Vagina (tissue), 2 donors: ENCODE measurements around the gene DHX8. TPM values are rescaled to one million over a fixed set of nuclear protein-coding genes. Genes with fewer than 3 reads are reported as not detected.

Experiments used
- DNase-seq, 2 donors: peaks; one replicate each; pipeline ENCODE4 v3.0.0-alpha.2; 2017; ENCODE audit errors: extremely low spot score in 2 of 2
- H3K27ac ChIP-seq: fragments of 200-600 bp; sonication (generic); one replicate; pipeline ENCODE4 v1.5.1; 2019
- H3K27me3 ChIP-seq: fragments of 200-600 bp; sonication (generic); one replicate; pipeline ENCODE4 v1.5.1; 2019
- H3K36me3 ChIP-seq, 2 donors: fragments of 200-600 bp; sonication (generic); one replicate each; pipeline ENCODE4 v1.5.1; 2017 to 2019
- H3K4me1 ChIP-seq: fragments of 200-600 bp; sonication (generic); one replicate; pipeline ENCODE4 v1.5.1; 2019
- H3K4me3 ChIP-seq, 2 donors: fragments of 200-600 bp; sonication (generic); 1 replicate in 1 of 2; 2 replicates in 1 of 2; pipeline ENCODE4 v1.5.1; 2016 to 2019
- H3K9me3 ChIP-seq: fragments of 200-600 bp; sonication (generic); one replicate; pipeline ENCODE4 v1.5.1; 2019
- CTCF ChIP-seq, 3 experiments: fragments of 450-650 bp in 2 of 3; fragments of 200-600 bp in 1 of 3; sonication (generic) in 1 of 3; IDR thresholded peaks; one replicate each; pipeline ENCODE4 v1.5.1; 2017 to 2019; ENCODE audit warnings: antibody characterized with exemption in 3 of 3, mild to moderate bottlenecking in 2 of 3, moderate library complexity in 2 of 3
- POLR2A ChIP-seq, 2 donors: fragments of 450-650 bp; IDR thresholded peaks; one replicate each; pipeline ENCODE4 v1.6.1; 2017; ENCODE audit warnings: antibody characterized with exemption in 2 of 2, mild to moderate bottlenecking in 2 of 2, moderate library complexity in 2 of 2
- POLR2AphosphoS5 ChIP-seq, 2 donors: sonication (generic); formaldehyde crosslinking; IDR thresholded peaks; one replicate each; pipeline ENCODE4 v1.9.0; 2017; ENCODE audit warnings: antibody characterized with exemption in 2 of 2, mild to moderate bottlenecking in 2 of 2, low read depth in 1 of 2; ENCODE audit not compliant: insufficient read depth in 1 of 2
- intact Hi-C: fragments of 100-400 bp; cut with DNase I; formaldehyde crosslinking; loops from one replicate; pipeline ENCODE4 v1.15.1; 2023
- total RNA-seq: library from RNA; depleted of rRNA; stranded (reverse); fragments of >200 nt; gene quantifications from one replicate; pipeline ENCODE4 v1.2.3, GENCODE V29; 2016

The DHX8 gene
- total RNA-seq, 1 donor from 2014 or later: 32.7 TPM

GRCh38 chr17:43531082-43531378, 47.3 kb downstream of the DHX8 start:
- intact Hi-C loops: no loop called here
- Histone ChIP-seq H3K27ac (no peak overlapping the region), H3K27me3 (no peaks in the 10 kb centered on the region), H3K4me3 (no peak overlapping the region), H3K9me3 (no peaks in the 10 kb centered on the region), H3K4me1 (peaks cover 16% of the 10 kb centered on the region), H3K36me3 (peaks cover 0 to 4% of the 10 kb centered on the region in 2 donors)
- DNase-seq: no peak
- TF ChIP-seq CTCF (IDR thresholded peaks at IDR 0.05): no peak
- no peak for TF ChIP-seq POLR2A (IDR thresholded peaks at IDR 0.05)
- no peak for TF ChIP-seq POLR2AphosphoS5 (IDR thresholded peaks at IDR 0.05; ENCODE audit: insufficient read depth in 1 of 2, low read depth in 1 of 2)

GRCh38 chr17:43531955-43532354, 48.2 kb downstream of the DHX8 start:
- H3K36me3 ChIP-seq: peaks cover 0 to 4% of the 10 kb centered on the region in 2 donors
- peaks cover 23% of the 10 kb centered on the region for H3K4me1 ChIP-seq
- H3K9me3 ChIP-seq: no peaks in the 10 kb centered on the region
- no peak overlapping the region for H3K4me3 ChIP-seq
- H3K27me3 ChIP-seq: no peaks in the 10 kb centered on the region
- H3K27ac ChIP-seq: no peak overlapping the region
- DNase-seq: no peak
- intact Hi-C loops: no loop called here
- TF ChIP-seq CTCF (IDR thresholded peaks at IDR 0.05) (no peak), POLR2AphosphoS5 (IDR thresholded peaks at IDR 0.05; ENCODE audit: insufficient read depth in 1 of 2, low read depth in 1 of 2) (no peak), POLR2A (IDR thresholded peaks at IDR 0.05) (no peak)

- Histone ChIP-seq H3K9me3 (no peaks in the 10 kb centered on the region), H3K4me1 (peaks cover 23% of the 10 kb centered on the region), H3K36me3 (peaks cover 0 to 4% of the 10 kb centered on the region in 2 donors), H3K27ac (no peak overlapping the region), H3K27me3 (no peaks in the 10 kb centered on the region), H3K4me3 (no peak overlapping the region)
- intact Hi-C loops: no loop called here
- DNase-seq: no peak
- TF ChIP-seq POLR2AphosphoS5 (IDR thresholded peaks at IDR 0.05; ENCODE audit: insufficient read depth in 1 of 2, low read depth in 1 of 2) (no peak), CTCF (IDR thresholded peaks at IDR 0.05) (no peak), POLR2A (IDR thresholded peaks at IDR 0.05) (no peak)
Observed at GRCh38 chr17:43532581-43532980, 48.8 kb downstream of the DHX8 start.

GRCh38 chr17:43533699-43534098, 49.9 kb downstream of the DHX8 start:
- DNase-seq: no peak
- intact Hi-C loops: no loop called here

GRCh38 chr17:43534909-43535308, 51.1 kb downstream of the DHX8 start:
- H3K4me1 ChIP-seq: peaks cover 21% of the 10 kb centered on the region

More at GRCh38 chr17:43533699-43534098, 49.9 kb downstream of the DHX8 start:
- Histone ChIP-seq H3K27ac (no peak overlapping the region), H3K4me1 (peaks cover 23% of the 10 kb centered on the region), H3K4me3 (no peak overlapping the region), H3K9me3 (no peaks in the 10 kb centered on the region), H3K27me3 (no peaks in the 10 kb centered on the region), H3K36me3 (no peaks in the 10 kb centered on the region)
- TF ChIP-seq POLR2AphosphoS5 (IDR thresholded peaks at IDR 0.05; ENCODE audit: insufficient read depth in 1 of 2, low read depth in 1 of 2) (no peak), POLR2A (IDR thresholded peaks at IDR 0.05) (no peak), CTCF (IDR thresholded peaks at IDR 0.05) (no peak)

More at GRCh38 chr17:43534909-43535308, 51.1 kb downstream of the DHX8 start:
- no peaks in the 10 kb centered on the region for H3K9me3 ChIP-seq
- no peaks in the 10 kb centered on the region for H3K27me3 ChIP-seq
- H3K27ac ChIP-seq: no peak overlapping the region
- TF ChIP-seq POLR2AphosphoS5 (IDR thresholded peaks at IDR 0.05; ENCODE audit: insufficient read depth in 1 of 2, low read depth in 1 of 2) (no peak), POLR2A (IDR thresholded peaks at IDR 0.05) (no peak), CTCF (IDR thresholded peaks at IDR 0.05) (no peak)
- intact Hi-C loops: no loop called here
- no peaks in the 10 kb centered on the region for H3K36me3 ChIP-seq
- no peak for DNase-seq
- no peak overlapping the region for H3K4me3 ChIP-seq
